BJ (cell line): ENCODE measurements around the gene KATNAL2. TPM values are rescaled to one million over a fixed set of nuclear protein-coding genes. Genes with fewer than 3 reads are reported as not detected.

ENCODE experiments used
- CTCF ChIA-PET: fragments of 350-600 bp; formaldehyde crosslinking; extraction: SDS; loops from one replicate; lab custom pipeline; 2021; ENCODE audit warnings: antibody characterized with exemption, inconsistent platforms; lab: Yijun Ruan, JAX
- POLR2A ChIA-PET: fragments of 300-600 bp; sonication (Branson Sonifier 250); formaldehyde crosslinking; extraction: SDS; loops from one replicate; lab custom pipeline; 2021; ENCODE audit warnings: antibody characterized with exemption; lab: Charles Lee
- DNase-seq: peaks from one replicate; pipeline ENCODE4 v3.0.0-alpha.2; 2011; ENCODE audit warnings: low read depth
- H3K27me3 ChIP-seq: 2 replicates; pipeline ENCODE4 v1.6.0; 2011; ENCODE audit warnings: low read length; ENCODE audit not compliant: control insufficient read depth, insufficient read depth
- H3K36me3 ChIP-seq: 2 replicates; pipeline ENCODE4 v1.5.1; 2011; ENCODE audit warnings: low read length; ENCODE audit not compliant: control insufficient read depth, insufficient read depth
- H3K4me3 ChIP-seq: 2 replicates; pipeline ENCODE4 v1.5.1; 2011; ENCODE audit warnings: low read depth, mild to moderate bottlenecking, control low read depth, low read length
- CTCF ChIP-seq: IDR thresholded peaks from 2 replicates; pipeline ENCODE4 v1.5.1; 2011; ENCODE audit warnings: low read depth, mild to moderate bottlenecking, control low read depth, inconsistent platforms, low read length, moderate library complexity; ENCODE audit not compliant: insufficient read depth
- polyA plus RNA-seq: library from polyadenylated mRNA; depleted of rRNA; stranded (reverse); fragments of >200 nt; gene quantifications from 2 replicates; pipeline ENCODE4 v1.2.3, GENCODE V29; 2011

The KATNAL2 gene
- polyA plus RNA-seq, 1 experiment, result 1.3 TPM

DNA sequence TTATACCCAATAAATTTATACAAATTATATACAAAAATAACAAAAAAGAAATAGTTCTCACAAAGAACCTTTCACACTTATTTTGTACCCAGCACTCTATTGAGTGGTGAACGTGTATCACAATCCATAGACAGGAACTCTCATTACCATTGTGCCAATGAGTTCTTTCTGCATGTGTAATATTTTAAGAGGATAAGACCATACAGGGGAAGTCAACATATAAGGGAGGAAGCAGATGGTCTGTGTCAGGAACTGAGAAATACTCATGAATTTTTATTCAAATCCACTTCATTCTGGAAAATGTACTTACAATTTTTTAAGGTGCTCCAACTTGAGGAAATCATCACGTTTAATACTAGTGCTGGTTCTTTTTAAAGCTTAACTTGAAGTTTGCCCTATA lies 145.1 kb downstream of the KATNAL2 start:
- CTCF ChIA-PET, result interaction anchor here (2.0 kb wide), 1 partner anchor 12 kb away, joined by 6 read pairs; no protein-coding TSS in a partner anchor
- Histone ChIP-seq H3K36me3 (no peaks in the 10 kb centered on the region), H3K4me3 (no peak overlapping the region), H3K27me3 (no peaks in the 10 kb centered on the region)
- TF ChIP-seq CTCF, result no peak
- no peak for DNase-seq
- POLR2A ChIA-PET, result no interaction called here

GRCh38 chr18:47063096-47063495 lies 145.7 kb downstream of the KATNAL2 start:
- no peak for DNase-seq
- TF ChIP-seq CTCF, result no peak
- no peak overlapping the region for H3K4me3 ChIP-seq
- no peaks in the 10 kb centered on the region for H3K27me3 ChIP-seq
- H3K36me3 ChIP-seq, result no peaks in the 10 kb centered on the region
- POLR2A ChIA-PET, result no interaction called here
- CTCF ChIA-PET, result interaction anchor here (2.0 kb wide), 1 partner anchor 12 kb away, joined by 6 read pairs; no protein-coding TSS in a partner anchor

DNA sequence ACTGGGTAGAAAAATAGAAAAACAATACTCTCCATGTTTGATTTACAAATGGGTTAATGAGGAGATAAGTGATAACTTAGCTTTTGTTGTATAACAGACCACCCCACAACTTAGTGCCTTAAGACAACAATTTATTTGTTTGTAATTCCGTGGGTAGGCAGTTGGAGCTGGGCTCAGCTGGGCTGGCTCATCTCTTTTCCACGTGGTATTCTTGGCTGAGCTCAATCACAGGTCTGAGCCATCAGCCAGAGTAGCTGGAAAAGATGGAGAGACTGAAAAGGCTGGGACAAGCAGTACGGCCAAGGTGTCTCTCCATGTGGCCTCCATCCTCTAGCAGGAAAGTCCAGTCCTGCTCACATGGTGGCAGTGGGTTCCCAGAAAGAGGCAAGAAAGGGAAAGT lies 150.2 kb downstream of the KATNAL2 start:
- POLR2A ChIA-PET, result no interaction called here
- CTCF ChIA-PET, result interaction anchor here (1.5 kb wide), 2 partner anchors 17 to 137 kb away, joined by 5 to 9 read pairs; no protein-coding TSS in a partner anchor
- no peak for DNase-seq
- TF ChIP-seq CTCF, result no peak
- Histone ChIP-seq H3K36me3 (no peaks in the 10 kb centered on the region), H3K27me3 (no peaks in the 10 kb centered on the region), H3K4me3 (no peak overlapping the region)

- no peaks in the 10 kb centered on the region for H3K36me3 ChIP-seq
- no peak overlapping the region for H3K4me3 ChIP-seq
- peak; percentile 14 for DNase-seq
- TF ChIP-seq CTCF, result no peak
- no peaks in the 10 kb centered on the region for H3K27me3 ChIP-seq
- ChIA-PET CTCF (interaction anchor here (0.7 to 1.7 kb wide), 5 partner anchors 24 to 674 kb away, joined by 3 to 5 read pairs (median 4); no protein-coding TSS in a partner anchor), POLR2A (no interaction called here)
These were observed 157.9 kb downstream of the KATNAL2 start for GRCh38 chr18:47075098-47075883.

- POLR2A ChIA-PET, result no interaction called here
- no peak for DNase-seq
- CTCF ChIA-PET, result interaction anchor here (0.9 kb wide), 1 partner anchor 28 kb away, joined by 3 read pairs; no protein-coding TSS in a partner anchor
These were observed 159.7 kb downstream of the KATNAL2 start for GRCh38 chr18:47077111-47077510.

More at GRCh38 chr18:47077111-47077510, 159.7 kb downstream of the KATNAL2 start:
- Histone ChIP-seq H3K36me3 (no peaks in the 10 kb centered on the region), H3K27me3 (no peaks in the 10 kb centered on the region), H3K4me3 (no peak overlapping the region)
- TF ChIP-seq CTCF, result no peak
